ENCODE data around the gene RIMBP2. TPM values are rescaled to one million over a fixed set of nuclear protein-coding genes. Genes with fewer than 3 reads are reported as not detected.

The RIMBP2 gene
- total and polyA plus RNA-seq, 3 experiments from 2014 or later = not detected

DNA sequence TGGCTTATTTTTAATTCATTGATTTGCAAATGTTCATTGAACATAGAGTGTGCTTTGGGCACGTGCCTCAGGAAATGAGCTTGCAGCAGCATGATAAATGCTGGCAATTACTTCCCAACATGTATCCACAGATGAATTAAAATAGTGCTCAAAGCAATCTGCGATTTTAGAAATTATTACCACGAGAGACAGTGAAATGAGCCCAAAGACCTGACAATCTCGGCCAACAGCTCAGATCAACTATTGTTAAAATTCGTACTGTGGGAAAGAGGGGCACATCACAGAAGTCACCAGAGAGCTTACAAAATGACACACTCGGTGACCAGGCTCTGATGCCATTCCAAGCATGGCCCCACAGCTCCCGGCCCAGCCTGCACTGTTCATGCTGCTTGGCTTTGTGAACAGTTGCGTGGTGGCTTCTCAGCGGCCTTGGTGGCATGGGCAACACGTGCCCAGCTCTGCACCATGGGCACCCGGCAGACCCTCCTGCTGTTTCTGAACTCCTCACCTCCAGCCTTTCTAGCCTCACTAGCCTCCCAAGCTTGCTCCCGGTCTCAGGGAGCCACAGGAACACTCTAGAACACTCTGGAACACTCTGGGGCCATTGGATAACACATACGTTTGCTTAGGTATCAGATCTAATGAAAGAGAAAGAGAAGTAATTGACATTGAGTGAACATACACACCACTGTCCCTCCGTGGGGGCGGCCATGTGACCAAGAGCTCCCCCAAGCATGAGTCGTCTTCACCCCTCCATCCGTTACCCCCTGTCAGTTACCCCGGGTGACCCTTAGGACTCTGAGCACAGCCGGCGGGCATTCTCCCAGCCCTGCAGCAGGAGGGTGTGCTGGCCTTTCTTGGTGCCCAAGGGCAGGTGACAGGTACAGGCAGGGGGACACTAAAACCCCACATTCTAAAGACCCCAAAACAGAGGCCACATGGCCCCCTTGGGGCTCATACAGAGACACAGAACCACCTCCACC lies 28.0 kb downstream of the RIMBP2 start:
- ChIA-PET CTCF (no interaction called here), POLR2A (no interaction called here)
- Mint-ChIP-seq H3K4me3 (no peak overlapping the region), H3K36me3 (no peaks in the 10 kb centered on the region), H3K9me3 (peaks cover 0 to 3% (median 0%) of the 10 kb centered on the region in 5 donors), H3K27ac (no peak overlapping the region), H3K27me3 (peaks cover 13 to 24% of the 10 kb centered on the region in 2 donors), H3K4me1 (no peaks in the 10 kb centered on the region)
- Histone ChIP-seq H3K4me3 (ENCODE audit: low read length) (no peak overlapping the region), H3K36me3 (ENCODE audit: insufficient read depth, low read length) (no peaks in the 10 kb centered on the region), H3K9me3 (ENCODE audit: low read length) (no peaks in the 10 kb centered on the region), H3K27me3 (ENCODE audit: insufficient read depth, low read length, poor library complexity, severe bottlenecking) (no peaks in the 10 kb centered on the region), H3K4me1 (ENCODE audit: insufficient read depth, low read length) (no peaks in the 10 kb centered on the region), H3K27ac (ENCODE audit: low read depth, low read length) (no peak overlapping the region)
- DNase-seq = no peak

- Histone ChIP-seq H3K36me3 (ENCODE audit: insufficient read depth, low read length) (no peaks in the 10 kb centered on the region), H3K27ac (ENCODE audit: low read depth, low read length) (no peak overlapping the region), H3K4me1 (ENCODE audit: insufficient read depth, low read length) (no peaks in the 10 kb centered on the region), H3K4me3 (ENCODE audit: low read length) (no peak overlapping the region), H3K27me3 (ENCODE audit: insufficient read depth, low read length, poor library complexity, severe bottlenecking) (no peaks in the 10 kb centered on the region), H3K9me3 (ENCODE audit: low read length) (no peaks in the 10 kb centered on the region)
- no peaks in the 10 kb centered on the region for H3K4me1 Mint-ChIP-seq
- ChIA-PET POLR2A (no interaction called here), CTCF (no interaction called here)
- peaks cover 13 to 23% of the 10 kb centered on the region in 2 donors for H3K27me3 Mint-ChIP-seq
- no peak for DNase-seq
- H3K4me3 Mint-ChIP-seq = no peak overlapping the region
- H3K27ac Mint-ChIP-seq = no peak overlapping the region
- H3K36me3 Mint-ChIP-seq = no peaks in the 10 kb centered on the region
- peaks cover 0 to 3% (median 0%) of the 10 kb centered on the region in 5 donors for H3K9me3 Mint-ChIP-seq
Observed at GRCh38 chr12:130687190-130687589, 28.9 kb downstream of the RIMBP2 start.

GRCh38 chr12:130686511-130686991 lies 29.5 kb downstream of the RIMBP2 start:
- ChIA-PET POLR2A (no interaction called here), CTCF (no interaction called here)
- DNase-seq = no peak
- Mint-ChIP-seq H3K9me3 (peaks cover 0 to 3% (median 0%) of the 10 kb centered on the region in 5 donors), H3K27me3 (peaks cover 13 to 19% of the 10 kb centered on the region in 2 donors), H3K27ac (no peak overlapping the region), H3K4me3 (no peak overlapping the region), H3K4me1 (no peaks in the 10 kb centered on the region), H3K36me3 (no peaks in the 10 kb centered on the region)
- Histone ChIP-seq H3K4me3 (ENCODE audit: low read length) (no peak overlapping the region), H3K27ac (ENCODE audit: low read depth, low read length) (no peak overlapping the region), H3K27me3 (ENCODE audit: insufficient read depth, low read length, poor library complexity, severe bottlenecking) (no peaks in the 10 kb centered on the region), H3K9me3 (ENCODE audit: low read length) (no peaks in the 10 kb centered on the region), H3K36me3 (ENCODE audit: insufficient read depth, low read length) (no peaks in the 10 kb centered on the region), H3K4me1 (ENCODE audit: insufficient read depth, low read length) (no peaks in the 10 kb centered on the region)

GRCh38 chr12:130685850-130686249 lies 30.2 kb downstream of the RIMBP2 start:
- POLR2A ChIA-PET = no interaction called here

DNA sequence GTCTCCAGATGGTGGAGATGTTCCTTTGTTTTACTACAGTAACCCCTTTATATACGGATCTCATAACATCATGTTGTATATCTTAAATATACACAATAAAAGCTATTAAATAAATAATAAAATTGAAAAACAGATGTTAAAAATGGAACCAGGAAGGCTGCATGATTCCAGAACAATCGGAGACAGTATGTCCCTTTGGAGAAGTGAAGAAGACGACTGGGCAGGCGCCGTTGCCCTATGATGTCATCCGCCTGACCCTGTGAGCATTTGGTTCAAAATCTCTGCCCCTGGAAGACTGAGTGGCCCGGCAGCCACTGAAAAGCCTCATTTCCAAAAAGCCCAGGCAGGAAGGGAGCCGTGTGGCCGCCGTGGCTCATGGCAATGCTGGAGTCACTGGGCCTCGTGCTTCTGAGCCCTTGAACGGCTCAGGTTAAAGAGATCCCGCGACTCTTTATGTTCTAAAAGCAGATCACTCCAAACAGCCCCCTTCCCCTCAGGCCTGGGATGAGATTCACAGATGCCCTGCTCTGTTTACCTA lies 30.8 kb downstream of the RIMBP2 start:
- H3K9me3 Mint-ChIP-seq = peaks cover 0 to 3% (median 0%) of the 10 kb centered on the region in 5 donors

More at GRCh38 chr12:130685850-130686249, 30.2 kb downstream of the RIMBP2 start:
- H3K36me3 ChIP-seq (ENCODE audit: insufficient read depth, low read length) = no peaks in the 10 kb centered on the region
- DNase-seq = no peak
- H3K27ac Mint-ChIP-seq = no peak overlapping the region
- H3K4me1 ChIP-seq (ENCODE audit: insufficient read depth, low read length) = no peaks in the 10 kb centered on the region
- H3K4me3 Mint-ChIP-seq = no peak overlapping the region
- no peaks in the 10 kb centered on the region for H3K9me3 ChIP-seq (ENCODE audit: low read length)
- H3K27ac ChIP-seq (ENCODE audit: low read depth, low read length) = no peak overlapping the region
- no peak overlapping the region for H3K4me3 ChIP-seq (ENCODE audit: low read length)
- no peaks in the 10 kb centered on the region for H3K27me3 ChIP-seq (ENCODE audit: insufficient read depth, low read length, poor library complexity, severe bottlenecking)
- H3K4me1 Mint-ChIP-seq = no peaks in the 10 kb centered on the region
- peaks cover 0 to 3% (median 0%) of the 10 kb centered on the region in 5 donors for H3K9me3 Mint-ChIP-seq
- CTCF ChIA-PET = no interaction called here
- H3K27me3 Mint-ChIP-seq = peaks cover 13 to 19% of the 10 kb centered on the region in 2 donors
- H3K36me3 Mint-ChIP-seq = no peaks in the 10 kb centered on the region

DNA sequence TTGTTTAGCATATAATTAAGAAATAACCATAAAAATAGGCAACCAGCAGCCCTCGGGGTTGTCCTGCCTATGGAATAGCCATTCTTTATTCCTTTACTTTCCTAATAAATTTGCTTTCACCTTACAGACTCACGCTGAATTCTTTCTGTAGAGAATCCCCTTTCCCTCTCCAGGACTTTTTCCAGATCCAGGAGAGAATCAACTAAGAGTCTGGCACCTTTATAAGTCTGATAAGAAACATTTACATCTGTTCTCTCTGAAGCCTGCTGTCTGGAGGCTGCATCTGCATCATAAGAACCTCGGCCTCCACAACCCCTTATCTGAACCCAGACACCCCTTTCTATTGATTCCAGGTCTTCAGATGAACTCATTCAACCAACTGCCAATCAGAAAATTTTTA lies 32.3 kb downstream of the RIMBP2 start:
- Mint-ChIP-seq H3K9me3 (peaks cover 0 to 3% (median 0%) of the 10 kb centered on the region in 5 donors), H3K27ac (no peak overlapping the region), H3K4me1 (no peaks in the 10 kb centered on the region), H3K27me3 (peaks cover 13 to 19% of the 10 kb centered on the region in 2 donors), H3K36me3 (no peaks in the 10 kb centered on the region), H3K4me3 (no peak overlapping the region)
- Histone ChIP-seq H3K36me3 (ENCODE audit: insufficient read depth, low read length) (no peaks in the 10 kb centered on the region), H3K4me3 (ENCODE audit: low read length) (no peak overlapping the region), H3K27me3 (ENCODE audit: insufficient read depth, low read length, poor library complexity, severe bottlenecking) (no peaks in the 10 kb centered on the region), H3K4me1 (ENCODE audit: insufficient read depth, low read length) (no peaks in the 10 kb centered on the region), H3K27ac (ENCODE audit: low read depth, low read length) (no peak overlapping the region), H3K9me3 (ENCODE audit: low read length) (no peaks in the 10 kb centered on the region)
- no peak for DNase-seq
- ChIA-PET POLR2A (no interaction called here), CTCF (no interaction called here)

More for the DNA sequence above, 30.8 kb downstream of the RIMBP2 start:
- Mint-ChIP-seq H3K27ac (no peak overlapping the region), H3K4me1 (no peaks in the 10 kb centered on the region), H3K27me3 (peaks cover 13 to 19% of the 10 kb centered on the region in 2 donors), H3K4me3 (no peak overlapping the region), H3K36me3 (no peaks in the 10 kb centered on the region)
- H3K4me3 ChIP-seq (ENCODE audit: low read length) = no peak overlapping the region
- CTCF ChIA-PET = no interaction called here
- H3K9me3 ChIP-seq (ENCODE audit: low read length) = no peaks in the 10 kb centered on the region
- POLR2A ChIA-PET = no interaction called here
- H3K27me3 ChIP-seq (ENCODE audit: insufficient read depth, low read length, poor library complexity, severe bottlenecking) = no peaks in the 10 kb centered on the region
- no peak for DNase-seq
- no peaks in the 10 kb centered on the region for H3K4me1 ChIP-seq (ENCODE audit: insufficient read depth, low read length)
- H3K27ac ChIP-seq (ENCODE audit: low read depth, low read length) = no peak overlapping the region
- H3K36me3 ChIP-seq (ENCODE audit: insufficient read depth, low read length) = no peaks in the 10 kb centered on the region

DNA sequence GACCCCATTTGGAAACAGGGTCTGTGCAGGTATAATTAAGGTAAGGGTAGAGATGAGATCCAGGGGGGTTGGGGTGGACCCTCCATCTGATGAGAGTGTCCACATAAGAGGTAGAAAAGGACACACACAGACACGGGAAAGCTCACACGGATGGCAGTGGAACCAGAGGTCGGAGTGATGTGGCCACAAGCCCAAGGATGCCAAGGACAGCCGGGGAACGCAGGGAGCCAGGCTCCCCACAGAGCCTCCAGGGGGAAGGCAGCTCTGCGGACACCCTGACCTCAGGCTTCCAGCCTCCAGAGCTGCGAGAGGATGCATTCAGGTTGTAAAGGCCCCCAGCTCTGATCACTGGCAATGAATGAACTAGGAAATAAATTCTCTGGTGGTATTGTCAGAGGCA lies 33.0 kb downstream of the RIMBP2 start:
- H3K36me3 ChIP-seq (ENCODE audit: insufficient read depth, low read length) = no peaks in the 10 kb centered on the region
- Mint-ChIP-seq H3K27me3 (peaks cover 13 to 19% of the 10 kb centered on the region in 2 donors), H3K27ac (no peak overlapping the region), H3K4me3 (no peak overlapping the region), H3K36me3 (no peaks in the 10 kb centered on the region), H3K9me3 (peaks cover 0 to 3% (median 0%) of the 10 kb centered on the region in 5 donors), H3K4me1 (no peaks in the 10 kb centered on the region)
- DNase-seq = no peak
- H3K9me3 ChIP-seq (ENCODE audit: low read length) = no peaks in the 10 kb centered on the region
- no peaks in the 10 kb centered on the region for H3K27me3 ChIP-seq (ENCODE audit: insufficient read depth, low read length, poor library complexity, severe bottlenecking)
- no peak overlapping the region for H3K4me3 ChIP-seq (ENCODE audit: low read length)
- no peaks in the 10 kb centered on the region for H3K4me1 ChIP-seq (ENCODE audit: insufficient read depth, low read length)
- H3K27ac ChIP-seq (ENCODE audit: low read depth, low read length) = no peak overlapping the region
- ChIA-PET POLR2A (no interaction called here), CTCF (no interaction called here)

DNA sequence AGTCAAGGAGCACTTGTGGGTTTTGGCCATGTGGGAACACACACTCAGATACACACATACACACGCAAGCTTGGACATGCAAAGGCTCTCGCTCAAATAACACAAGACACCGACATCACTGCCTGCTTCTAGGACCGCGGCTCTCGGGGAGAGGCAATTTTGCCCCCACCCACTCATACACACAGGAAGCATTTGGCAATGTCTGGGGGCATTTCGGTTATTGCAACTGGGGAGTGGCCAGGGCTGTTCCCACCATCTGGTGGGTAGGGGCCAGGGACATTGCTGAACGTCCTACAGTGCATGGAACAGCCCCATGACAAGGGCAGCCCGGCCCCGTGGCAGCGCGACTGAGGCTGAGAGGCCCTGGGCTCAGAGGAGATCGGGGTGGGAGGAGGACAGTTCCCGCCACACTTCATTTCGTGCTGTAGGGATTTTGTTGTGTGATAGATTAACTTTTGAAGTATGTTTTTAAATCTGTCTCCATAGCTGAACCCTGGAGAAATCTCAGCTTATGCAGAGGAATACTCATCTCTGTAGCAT lies 35.6 kb downstream of the RIMBP2 start:
- H3K4me1 ChIP-seq (ENCODE audit: insufficient read depth, low read length) = no peaks in the 10 kb centered on the region
- H3K27ac ChIP-seq (ENCODE audit: low read depth, low read length) = no peak overlapping the region
- Mint-ChIP-seq H3K4me1 (no peaks in the 10 kb centered on the region), H3K27ac (no peak overlapping the region), H3K27me3 (peaks cover 6 to 8% of the 10 kb centered on the region in 2 donors), H3K9me3 (peaks cover 0 to 4% (median 2%) of the 10 kb centered on the region in 5 donors), H3K4me3 (no peak overlapping the region), H3K36me3 (no peaks in the 10 kb centered on the region)
- ChIA-PET POLR2A (no interaction called here), CTCF (no interaction called here)
- H3K27me3 ChIP-seq (ENCODE audit: insufficient read depth, low read length, poor library complexity, severe bottlenecking) = no peaks in the 10 kb centered on the region
- no peak overlapping the region for H3K4me3 ChIP-seq (ENCODE audit: low read length)
- no peaks in the 10 kb centered on the region for H3K36me3 ChIP-seq (ENCODE audit: insufficient read depth, low read length)
- H3K9me3 ChIP-seq (ENCODE audit: low read length) = no peaks in the 10 kb centered on the region
- DNase-seq = no peak

All from CD8-positive, alpha-beta memory T cell (primary cell).